ENCODE results near the gene PEX16.

PEX16 gene

GRCh38 chr11:45886816-45887520 lies 30.7 kb downstream of the PEX16 start:
- Histone ChIP-seq H3K9me3 (ENCODE audit: control insufficient read depth in 2 of 2, low read length in 2 of 2) (no peaks in the 10 kb centered on the region), H3K27ac (ENCODE audit: low read depth in 2 of 2, low read length in 2 of 2) (no peak overlapping the region), H3K4me1 (ENCODE audit: control insufficient read depth in 2 of 2, insufficient read depth in 2 of 2, low read length in 2 of 2) (peaks cover 0 to 3% of the 10 kb centered on the region in 2 donors), H3K4me3 (ENCODE audit: low read length in 2 of 2) (no peak overlapping the region), H3K9ac (ENCODE audit: low read depth in 1 of 2, low read length in 2 of 2) (no peak overlapping the region), H3K36me3 (ENCODE audit: control insufficient read depth in 2 of 2, insufficient read depth in 2 of 2, low read length in 2 of 2) (peaks cover 2 to 7% of the 10 kb centered on the region in 2 donors), H3K27me3 (ENCODE audit: control insufficient read depth in 2 of 2, insufficient read depth in 2 of 2, low read length in 2 of 2) (no peaks in the 10 kb centered on the region)

- H3K4me1 ChIP-seq (ENCODE audit: control insufficient read depth in 2 of 2, insufficient read depth in 2 of 2, low read length in 2 of 2), result peaks cover 0 to 3% of the 10 kb centered on the region in 2 donors
- no peak overlapping the region for H3K9ac ChIP-seq (ENCODE audit: low read depth in 1 of 2, low read length in 2 of 2)
- H3K27me3 ChIP-seq (ENCODE audit: control insufficient read depth in 2 of 2, insufficient read depth in 2 of 2, low read length in 2 of 2), result no peaks in the 10 kb centered on the region
- H3K27ac ChIP-seq (ENCODE audit: low read depth in 2 of 2, low read length in 2 of 2), result no peak overlapping the region
- H3K36me3 ChIP-seq (ENCODE audit: control insufficient read depth in 2 of 2, insufficient read depth in 2 of 2, low read length in 2 of 2), result peaks cover 11 to 16% of the 10 kb centered on the region in 2 donors
- H3K4me3 ChIP-seq (ENCODE audit: low read length in 2 of 2), result peak overlapping the region; percentile 37 to 53
- no peaks in the 10 kb centered on the region for H3K9me3 ChIP-seq (ENCODE audit: control insufficient read depth in 2 of 2, low read length in 2 of 2)
Observed at GRCh38 chr11:45885921-45886721, 31.6 kb downstream of the PEX16 start.

- Histone ChIP-seq H3K27ac (ENCODE audit: low read depth in 2 of 2, low read length in 2 of 2) (no peak within 1 kb of the TSS), H3K9ac (ENCODE audit: low read depth in 1 of 2, low read length in 2 of 2) (no peak within 1 kb of the TSS), H3K36me3 (ENCODE audit: control insufficient read depth in 2 of 2, insufficient read depth in 2 of 2, low read length in 2 of 2) (peaks cover 16 to 23% of the 10 kb centered on the region in 2 donors), H3K4me1 (ENCODE audit: control insufficient read depth in 2 of 2, insufficient read depth in 2 of 2, low read length in 2 of 2) (peaks cover 0 to 3% of the 10 kb centered on the region in 2 donors), H3K27me3 (ENCODE audit: control insufficient read depth in 2 of 2, insufficient read depth in 2 of 2, low read length in 2 of 2) (no peaks in the 10 kb centered on the region), H3K4me3 (ENCODE audit: low read length in 2 of 2) (peak within 1 kb of the TSS; percentile 48 to 53), H3K9me3 (ENCODE audit: control insufficient read depth in 2 of 2, low read length in 2 of 2) (no peaks in the 10 kb centered on the region)
Observed at GRCh38 chr11:45885274-45885920, 32.3 kb downstream of the PEX16 start, which contains the start of gene MAPK8IP1. Gene MAPK8IP1 (plus strand): TSS chr11:45885651. CDS start chr11:45885821, 170 bp downstream.

- Histone ChIP-seq H3K9me3 (ENCODE audit: control insufficient read depth in 2 of 2, low read length in 2 of 2) (no peaks in the 10 kb centered on the region), H3K4me1 (ENCODE audit: control insufficient read depth in 2 of 2, insufficient read depth in 2 of 2, low read length in 2 of 2) (peaks cover 0 to 3% of the 10 kb centered on the region in 2 donors), H3K27ac (ENCODE audit: low read depth in 2 of 2, low read length in 2 of 2) (no peak overlapping the region), H3K9ac (ENCODE audit: low read depth in 1 of 2, low read length in 2 of 2) (no peak overlapping the region), H3K27me3 (ENCODE audit: control insufficient read depth in 2 of 2, insufficient read depth in 2 of 2, low read length in 2 of 2) (no peaks in the 10 kb centered on the region), H3K4me3 (ENCODE audit: low read length in 2 of 2) (peak overlapping the region; percentile 34 to 48), H3K36me3 (ENCODE audit: control insufficient read depth in 2 of 2, insufficient read depth in 2 of 2, low read length in 2 of 2) (peaks cover 16 to 30% of the 10 kb centered on the region in 2 donors)
Observed at GRCh38 chr11:45884596-45885185, 33.0 kb downstream of the PEX16 start.

GRCh38 chr11:45881708-45882368 lies 35.8 kb downstream of the PEX16 start:
- Histone ChIP-seq H3K4me1 (ENCODE audit: control insufficient read depth in 2 of 2, insufficient read depth in 2 of 2, low read length in 2 of 2) (peaks cover 0 to 3% of the 10 kb centered on the region in 2 donors), H3K36me3 (ENCODE audit: control insufficient read depth in 2 of 2, insufficient read depth in 2 of 2, low read length in 2 of 2) (peaks cover 31 to 50% of the 10 kb centered on the region in 2 donors), H3K9ac (ENCODE audit: low read depth in 1 of 2, low read length in 2 of 2) (no peak overlapping the region), H3K27me3 (ENCODE audit: control insufficient read depth in 2 of 2, insufficient read depth in 2 of 2, low read length in 2 of 2) (no peaks in the 10 kb centered on the region), H3K27ac (ENCODE audit: low read depth in 2 of 2, low read length in 2 of 2) (no peak overlapping the region), H3K9me3 (ENCODE audit: control insufficient read depth in 2 of 2, low read length in 2 of 2) (no peaks in the 10 kb centered on the region), H3K4me3 (ENCODE audit: low read length in 2 of 2) (no peak overlapping the region)

GRCh38 chr11:45880772-45881570 lies 36.7 kb downstream of the PEX16 start:
- no peak overlapping the region for H3K9ac ChIP-seq (ENCODE audit: low read depth in 1 of 2, low read length in 2 of 2)
- no peaks in the 10 kb centered on the region for H3K9me3 ChIP-seq (ENCODE audit: control insufficient read depth in 2 of 2, low read length in 2 of 2)
- H3K36me3 ChIP-seq (ENCODE audit: control insufficient read depth in 2 of 2, insufficient read depth in 2 of 2, low read length in 2 of 2), result peaks cover 38 to 58% of the 10 kb centered on the region in 2 donors
- no peak overlapping the region for H3K4me3 ChIP-seq (ENCODE audit: low read length in 2 of 2)
- H3K4me1 ChIP-seq (ENCODE audit: control insufficient read depth in 2 of 2, insufficient read depth in 2 of 2, low read length in 2 of 2), result peaks cover 0 to 3% of the 10 kb centered on the region in 2 donors
- H3K27ac ChIP-seq (ENCODE audit: low read depth in 2 of 2, low read length in 2 of 2), result no peak overlapping the region
- H3K27me3 ChIP-seq (ENCODE audit: control insufficient read depth in 2 of 2, insufficient read depth in 2 of 2, low read length in 2 of 2), result no peaks in the 10 kb centered on the region

- no peak overlapping the region for H3K4me3 ChIP-seq (ENCODE audit: low read length in 2 of 2)
- H3K27ac ChIP-seq (ENCODE audit: low read depth in 2 of 2, low read length in 2 of 2), result no peak overlapping the region
- H3K4me1 ChIP-seq (ENCODE audit: control insufficient read depth in 2 of 2, insufficient read depth in 2 of 2, low read length in 2 of 2), result peaks cover 0 to 1% of the 10 kb centered on the region in 2 donors
- H3K9me3 ChIP-seq (ENCODE audit: control insufficient read depth in 2 of 2, low read length in 2 of 2), result no peaks in the 10 kb centered on the region
- peaks cover 38 to 66% of the 10 kb centered on the region in 2 donors for H3K36me3 ChIP-seq (ENCODE audit: control insufficient read depth in 2 of 2, insufficient read depth in 2 of 2, low read length in 2 of 2)
- no peak overlapping the region for H3K9ac ChIP-seq (ENCODE audit: low read depth in 1 of 2, low read length in 2 of 2)
- no peaks in the 10 kb centered on the region for H3K27me3 ChIP-seq (ENCODE audit: control insufficient read depth in 2 of 2, insufficient read depth in 2 of 2, low read length in 2 of 2)
Observed at GRCh38 chr11:45879803-45880686, 37.6 kb downstream of the PEX16 start.

GRCh38 chr11:45877845-45878244 lies 39.8 kb downstream of the PEX16 start:
- Histone ChIP-seq H3K36me3 (ENCODE audit: control insufficient read depth in 2 of 2, insufficient read depth in 2 of 2, low read length in 2 of 2) (peaks cover 46 to 77% of the 10 kb centered on the region in 2 donors), H3K27me3 (ENCODE audit: control insufficient read depth in 2 of 2, insufficient read depth in 2 of 2, low read length in 2 of 2) (no peaks in the 10 kb centered on the region), H3K4me1 (ENCODE audit: control insufficient read depth in 2 of 2, insufficient read depth in 2 of 2, low read length in 2 of 2) (no peaks in the 10 kb centered on the region), H3K27ac (ENCODE audit: low read depth in 2 of 2, low read length in 2 of 2) (no peak overlapping the region), H3K9me3 (ENCODE audit: control insufficient read depth in 2 of 2, low read length in 2 of 2) (no peaks in the 10 kb centered on the region), H3K4me3 (ENCODE audit: low read length in 2 of 2) (no peak overlapping the region), H3K9ac (ENCODE audit: low read depth in 1 of 2, low read length in 2 of 2) (no peak overlapping the region)

Data from mucosa of rectum (tissue), 2 donors.